ENCODE measurements around the gene ARHGEF18.
A peak's percentile ranks its signal among the peaks of the same experiment; 100 is the strongest.
"Not testable (repeated sequence)": the region's sequence is repeated elsewhere in the genome, so short reads cannot be mapped to it uniquely, and the experiment has no call there.

ARHGEF18 gene

GRCh38 chr19:7356899-7357627 is 8.3 kb downstream of the ARHGEF18 start:
- no peak overlapping the region for H3K4me3 Mint-ChIP-seq
- H3K27ac Mint-ChIP-seq, result no peak overlapping the region
- peaks cover 63% of the 10 kb centered on the region for H3K36me3 Mint-ChIP-seq
- CTCF ChIA-PET, result interaction anchor here (1.7 kb wide), 1 partner anchor 10 kb away, joined by 6 read pairs; no protein-coding TSS in a partner anchor
- DNase-seq, result no peak
- peaks cover 2% of the 10 kb centered on the region for H3K9me3 Mint-ChIP-seq
- H3K4me1 Mint-ChIP-seq, result peaks cover 39% of the 10 kb centered on the region
- no peaks in the 10 kb centered on the region for H3K27me3 Mint-ChIP-seq

- Mint-ChIP-seq H3K9me3 (no peaks in the 10 kb centered on the region), H3K27me3 (no peaks in the 10 kb centered on the region), H3K36me3 (peaks cover 66% of the 10 kb centered on the region), H3K27ac (no peak overlapping the region), H3K4me1 (peaks cover 35% of the 10 kb centered on the region), H3K4me3 (no peak overlapping the region)
- CTCF ChIA-PET, result no interaction called here
- no peak for DNase-seq
These were observed 9.4 kb downstream of the ARHGEF18 start for GRCh38 chr19:7358102-7358597.

GRCh38 chr19:7360393-7360984 is 11.8 kb downstream of the ARHGEF18 start:
- Mint-ChIP-seq H3K36me3 (peaks cover 71% of the 10 kb centered on the region), H3K4me1 (peaks cover 20% of the 10 kb centered on the region), H3K4me3 (no peak overlapping the region), H3K27ac (no peak overlapping the region), H3K9me3 (no peaks in the 10 kb centered on the region), H3K27me3 (no peaks in the 10 kb centered on the region)
- DNase-seq, result no peak
- CTCF ChIA-PET, result interaction anchor here (0.6 to 1.5 kb wide), 2 partner anchors 20 to 821 kb away, joined by 3 to 5 read pairs; no protein-coding TSS in a partner anchor

- Mint-ChIP-seq H3K36me3 (peaks cover 66% of the 10 kb centered on the region), H3K9me3 (no peaks in the 10 kb centered on the region), H3K4me1 (peaks cover 7% of the 10 kb centered on the region), H3K27me3 (no peaks in the 10 kb centered on the region), H3K4me3 (no peak overlapping the region), H3K27ac (no peak overlapping the region)
- no peak for DNase-seq
- CTCF ChIA-PET, result no interaction called here
These were observed 14.5 kb downstream of the ARHGEF18 start for GRCh38 chr19:7363225-7363624.

GRCh38 chr19:7366701-7367420 is 18.1 kb downstream of the ARHGEF18 start:
- H3K36me3 Mint-ChIP-seq, result peaks cover 51% of the 10 kb centered on the region
- CTCF ChIA-PET, result interaction anchor here (0.6 to 2.5 kb wide), 16 partner anchors 9 to 314 kb away, joined by 3 to 16 read pairs (median 4); partner anchors contain the start of genes ARHGEF18 and TRAPPC5
- H3K4me1 Mint-ChIP-seq, result peaks cover 3% of the 10 kb centered on the region
- DNase-seq, result peak; percentile 38
- no peaks in the 10 kb centered on the region for H3K27me3 Mint-ChIP-seq
- H3K4me3 Mint-ChIP-seq, result no peak overlapping the region
- no peaks in the 10 kb centered on the region for H3K9me3 Mint-ChIP-seq
- H3K27ac Mint-ChIP-seq, result peak overlapping the region; percentile 16

GRCh38 chr19:7368456-7368855 is 19.7 kb downstream of the ARHGEF18 start:
- no peak for DNase-seq
- H3K27me3 Mint-ChIP-seq, result no peaks in the 10 kb centered on the region
- H3K4me3 Mint-ChIP-seq, result no peak overlapping the region
- peaks cover under 1% of the 10 kb centered on the region for H3K4me1 Mint-ChIP-seq
- peak overlapping the region; percentile 55 for H3K27ac Mint-ChIP-seq
- no peaks in the 10 kb centered on the region for H3K9me3 Mint-ChIP-seq
- CTCF ChIA-PET, result no interaction called here
- peaks cover 48% of the 10 kb centered on the region for H3K36me3 Mint-ChIP-seq

GRCh38 chr19:7368866-7369265 is 20.1 kb downstream of the ARHGEF18 start:
- DNase-seq, H3K4me1 Mint-ChIP-seq, H3K9me3 Mint-ChIP-seq, H3K4me3 Mint-ChIP-seq, H3K27me3 Mint-ChIP-seq, CTCF ChIA-PET: not testable (repeated sequence)
- peak overlapping the region; percentile 55 for H3K27ac Mint-ChIP-seq
- peaks cover 45% of the 10 kb centered on the region for H3K36me3 Mint-ChIP-seq

- Mint-ChIP-seq H3K27ac (no peak overlapping the region), H3K4me3 (no peak overlapping the region), H3K27me3 (no peaks in the 10 kb centered on the region), H3K36me3 (peaks cover 42% of the 10 kb centered on the region), H3K4me1 (no peaks in the 10 kb centered on the region), H3K9me3 (no peaks in the 10 kb centered on the region)
- DNase-seq, result no peak
- CTCF ChIA-PET, result no interaction called here
These were observed 21.8 kb downstream of the ARHGEF18 start for GRCh38 chr19:7370546-7370945.

- no peaks in the 10 kb centered on the region for H3K27me3 Mint-ChIP-seq
- no peak for DNase-seq
- H3K4me1 Mint-ChIP-seq, result no peaks in the 10 kb centered on the region
- H3K4me3 Mint-ChIP-seq, result no peak overlapping the region
- no peaks in the 10 kb centered on the region for H3K9me3 Mint-ChIP-seq
- peaks cover 41% of the 10 kb centered on the region for H3K36me3 Mint-ChIP-seq
- H3K27ac Mint-ChIP-seq, result no peak overlapping the region
- CTCF ChIA-PET, result no interaction called here
These were observed 22.3 kb downstream of the ARHGEF18 start for GRCh38 chr19:7371001-7371400.

GRCh38 chr19:7372810-7373209 is 24.1 kb downstream of the ARHGEF18 start:
- Mint-ChIP-seq H3K27ac (no peak overlapping the region), H3K4me3 (no peak overlapping the region), H3K36me3 (peaks cover 43% of the 10 kb centered on the region), H3K27me3 (no peaks in the 10 kb centered on the region), H3K9me3 (no peaks in the 10 kb centered on the region), H3K4me1 (no peaks in the 10 kb centered on the region)
- CTCF ChIA-PET, result interaction anchor here (0.7 kb wide), 1 partner anchor 27 kb away, joined by 3 read pairs; no protein-coding TSS in a partner anchor
- DNase-seq, result no peak

GRCh38 chr19:7373862-7374261 is 25.1 kb downstream of the ARHGEF18 start:
- CTCF ChIA-PET, result no interaction called here
- H3K4me1 Mint-ChIP-seq, result no peaks in the 10 kb centered on the region
- H3K27ac Mint-ChIP-seq, result no peak overlapping the region
- no peaks in the 10 kb centered on the region for H3K9me3 Mint-ChIP-seq
- H3K27me3 Mint-ChIP-seq, result no peaks in the 10 kb centered on the region
- peaks cover 38% of the 10 kb centered on the region for H3K36me3 Mint-ChIP-seq
- no peak overlapping the region for H3K4me3 Mint-ChIP-seq
- no peak for DNase-seq

- CTCF ChIA-PET, result interaction anchor here (2.3 kb wide), 1 partner anchor 9 kb away, joined by 7 read pairs; no protein-coding TSS in a partner anchor
- no peaks in the 10 kb centered on the region for H3K9me3 Mint-ChIP-seq
- no peaks in the 10 kb centered on the region for H3K27me3 Mint-ChIP-seq
These were observed 27.6 kb downstream of the ARHGEF18 start for GRCh38 chr19:7376151-7376852.

GRCh38 chr19:7377196-7377595 is 28.5 kb downstream of the ARHGEF18 start:
- Mint-ChIP-seq H3K36me3 (peaks cover 44% of the 10 kb centered on the region), H3K9me3 (no peaks in the 10 kb centered on the region), H3K27ac (no peak overlapping the region), H3K4me1 (no peaks in the 10 kb centered on the region), H3K4me3 (no peak overlapping the region), H3K27me3 (no peaks in the 10 kb centered on the region)
- no peak for DNase-seq
- CTCF ChIA-PET, result interaction anchor here (0.6 to 2.3 kb wide), 2 partner anchors 10 to 11 kb away, joined by 3 to 7 read pairs; no protein-coding TSS in a partner anchor

More at GRCh38 chr19:7376151-7376852, 27.6 kb downstream of the ARHGEF18 start:
- Mint-ChIP-seq H3K4me3 (no peak overlapping the region), H3K36me3 (peaks cover 45% of the 10 kb centered on the region), H3K27ac (no peak overlapping the region), H3K4me1 (no peaks in the 10 kb centered on the region)
- DNase-seq, result no peak

GRCh38 chr19:7381073-7381390 is 32.3 kb downstream of the ARHGEF18 start:
- Mint-ChIP-seq H3K36me3 (peaks cover 44% of the 10 kb centered on the region), H3K27me3 (no peaks in the 10 kb centered on the region), H3K27ac (no peak overlapping the region), H3K4me1 (no peaks in the 10 kb centered on the region), H3K4me3 (no peak overlapping the region), H3K9me3 (no peaks in the 10 kb centered on the region)
- no peak for DNase-seq
- CTCF ChIA-PET, result interaction anchor here (1.0 to 2.1 kb wide), 4 partner anchors 14 to 27 kb away, joined by 4 to 8 read pairs (median 4); no protein-coding TSS in a partner anchor
